ENCODE measurements around the gene CRACR2B. TPM values are rescaled to one million over a fixed set of nuclear protein-coding genes. Genes with fewer than 3 reads are reported as not detected.

The CRACR2B gene
- total RNA-seq, 1 experiment from 2014 or later = 11.8 TPM

DNA sequence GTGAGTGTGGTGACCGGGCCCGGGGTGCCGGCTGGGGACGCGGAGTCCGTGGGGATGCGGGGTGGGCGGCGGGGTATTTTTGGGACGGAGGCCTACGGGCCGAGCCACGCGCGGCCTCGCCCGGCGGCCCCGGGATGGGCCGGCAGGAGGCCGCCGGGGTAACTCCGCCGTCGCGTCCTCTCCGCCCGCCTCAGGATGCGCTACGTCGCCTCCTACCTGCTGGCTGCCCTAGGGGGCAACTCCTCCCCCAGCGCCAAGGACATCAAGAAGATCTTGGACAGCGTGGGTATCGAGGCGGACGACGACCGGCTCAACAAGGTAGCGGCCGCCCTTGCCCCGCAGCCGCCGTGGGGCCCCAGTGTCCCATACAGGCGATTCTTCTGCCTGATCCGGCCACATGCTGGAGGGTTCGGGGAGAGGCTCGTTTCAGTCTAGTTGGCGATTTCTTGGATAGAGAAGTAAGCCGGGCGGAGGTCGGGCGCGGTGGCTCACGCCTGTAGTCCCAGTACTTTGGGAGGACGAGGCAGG lies 17.6 kb upstream of the CRACR2B start (continued):
- TF ChIP-seq, protein P1, sequence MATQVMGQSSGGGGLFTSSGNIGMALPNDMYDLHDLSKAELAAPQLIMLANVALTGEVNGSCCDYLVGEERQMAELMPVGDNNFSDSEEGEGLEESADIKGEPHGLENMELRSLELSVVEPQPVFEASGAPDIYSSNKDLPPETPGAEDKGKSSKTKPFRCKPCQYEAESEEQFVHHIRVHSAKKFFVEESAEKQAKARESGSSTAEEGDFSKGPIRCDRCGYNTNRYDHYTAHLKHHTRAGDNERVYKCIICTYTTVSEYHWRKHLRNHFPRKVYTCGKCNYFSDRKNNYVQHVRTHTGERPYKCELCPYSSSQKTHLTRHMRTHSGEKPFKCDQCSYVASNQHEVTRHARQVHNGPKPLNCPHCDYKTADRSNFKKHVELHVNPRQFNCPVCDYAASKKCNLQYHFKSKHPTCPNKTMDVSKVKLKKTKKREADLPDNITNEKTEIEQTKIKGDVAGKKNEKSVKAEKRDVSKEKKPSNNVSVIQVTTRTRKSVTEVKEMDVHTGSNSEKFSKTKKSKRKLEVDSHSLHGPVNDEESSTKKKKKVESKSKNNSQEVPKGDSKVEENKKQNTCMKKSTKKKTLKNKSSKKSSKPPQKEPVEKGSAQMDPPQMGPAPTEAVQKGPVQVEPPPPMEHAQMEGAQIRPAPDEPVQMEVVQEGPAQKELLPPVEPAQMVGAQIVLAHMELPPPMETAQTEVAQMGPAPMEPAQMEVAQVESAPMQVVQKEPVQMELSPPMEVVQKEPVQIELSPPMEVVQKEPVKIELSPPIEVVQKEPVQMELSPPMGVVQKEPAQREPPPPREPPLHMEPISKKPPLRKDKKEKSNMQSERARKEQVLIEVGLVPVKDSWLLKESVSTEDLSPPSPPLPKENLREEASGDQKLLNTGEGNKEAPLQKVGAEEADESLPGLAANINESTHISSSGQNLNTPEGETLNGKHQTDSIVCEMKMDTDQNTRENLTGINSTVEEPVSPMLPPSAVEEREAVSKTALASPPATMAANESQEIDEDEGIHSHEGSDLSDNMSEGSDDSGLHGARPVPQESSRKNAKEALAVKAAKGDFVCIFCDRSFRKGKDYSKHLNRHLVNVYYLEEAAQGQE (IDR thresholded peaks at IDR 0.05; ENCODE audit: low read depth) = no peak
- no peak for TF ChIP-seq EZH2phosphoT487 (IDR thresholded peaks at IDR 0.05; ENCODE audit: borderline replicate concordance)

DNA sequence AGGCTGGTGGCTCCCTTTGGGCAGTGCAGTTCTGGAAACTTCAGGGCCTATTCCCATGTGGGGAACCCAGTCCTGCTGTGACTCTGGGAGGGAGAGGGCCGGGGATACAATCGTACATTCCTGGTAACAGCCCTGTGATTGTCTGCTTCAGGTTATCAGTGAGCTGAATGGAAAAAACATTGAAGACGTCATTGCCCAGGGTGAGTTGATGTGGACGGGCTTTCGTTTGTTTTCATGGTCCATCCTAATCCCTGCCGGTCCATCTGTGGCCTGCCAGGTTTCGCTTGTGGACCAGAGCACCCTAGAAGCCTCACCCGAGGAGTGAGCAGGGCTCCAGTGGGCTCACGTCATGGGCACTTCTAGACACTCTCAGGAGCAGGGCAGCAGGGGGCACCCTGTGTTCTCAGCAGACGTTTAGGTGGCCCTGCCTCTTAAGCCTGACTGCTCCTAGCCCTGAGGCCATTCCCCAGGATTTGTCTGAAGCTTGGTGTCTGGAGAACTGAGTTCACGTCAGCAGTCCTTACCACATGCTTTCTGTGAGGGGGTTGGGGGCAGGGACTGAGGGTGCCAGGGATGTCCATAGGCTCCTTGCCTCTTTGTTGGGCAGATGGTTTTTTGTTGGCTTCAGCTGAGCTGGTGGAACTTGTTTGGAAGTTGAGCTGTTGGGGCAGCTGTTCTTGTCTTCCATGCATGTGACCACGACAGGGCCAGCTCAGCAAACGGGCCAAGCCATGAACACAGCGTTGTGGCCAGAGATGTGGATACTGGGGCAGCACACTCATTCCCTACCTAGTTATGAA lies 16.1 kb upstream of the CRACR2B start:
- Histone ChIP-seq H4K20me1 (ENCODE audit: insufficient read depth) (peaks cover 17% of the 10 kb centered on the region; the same call in 1 of the 2 replicates), H3K27ac (ENCODE audit: low read depth, low read length) (peak overlapping the region; percentile 93), H3K4me1 (ENCODE audit: control insufficient read depth in 1 of 2, insufficient read depth in 2 of 2, low read length in 2 of 2) (peaks cover 17 to 55% of the 10 kb centered on the region in 2 experiments), H3K4me3 (replicated peaks in 1 of 2; ENCODE audit: low read depth in 1 of 2, low read length in 2 of 2) (peak overlapping the region; percentile 82 to 97), H2AFZ (ENCODE audit: low read depth, low read length, poor library complexity, severe bottlenecking) (no peak overlapping the region), H3K27me3 (ENCODE audit: insufficient read depth, low read length) (no peaks in the 10 kb centered on the region), H3K9ac (ENCODE audit: low read length) (peak overlapping the region; percentile 100), H3K79me2 (ENCODE audit: insufficient read depth, low read length) (peaks cover 52% of the 10 kb centered on the region), H3K4me2 (ENCODE audit: low read length) (peak overlapping the region; percentile 88), H3K9me2 (ENCODE audit: insufficient read depth) (no peaks in the 10 kb centered on the region), H3K9me3 (ENCODE audit: control insufficient read depth in 1 of 2, insufficient read depth in 1 of 2, low read depth in 1 of 2, low read length in 2 of 2) (no peaks in the 10 kb centered on the region), H3K36me3 (ENCODE audit: control insufficient read depth in 1 of 2, insufficient read depth in 2 of 2, low read length in 2 of 2) (peaks cover 21 to 38% of the 10 kb centered on the region in 2 experiments)
- ChIA-PET RAD21 (ENCODE audit: low non-redundant PET in 1 of 2, low total read pairs in 2 of 2, uncharacterized antibody in 2 of 2, unreplicated experiment in 2 of 2) (no interaction called here), POLR2A (interaction anchor here (1.8 kb wide), 1 partner anchor 8 kb away, joined by 9 read pairs; the partner anchor contains the start of gene PNPLA2), CTCF (no interaction called here)
- ATAC-seq (no peak), DNase-seq (ENCODE audit: low read depth, low spot score) (no peak)
- no peak for TF ChIP-seq SIN3A (IDR thresholded peaks at IDR 0.05; ENCODE audit: low read depth)
- TF ChIP-seq, protein P2, sequence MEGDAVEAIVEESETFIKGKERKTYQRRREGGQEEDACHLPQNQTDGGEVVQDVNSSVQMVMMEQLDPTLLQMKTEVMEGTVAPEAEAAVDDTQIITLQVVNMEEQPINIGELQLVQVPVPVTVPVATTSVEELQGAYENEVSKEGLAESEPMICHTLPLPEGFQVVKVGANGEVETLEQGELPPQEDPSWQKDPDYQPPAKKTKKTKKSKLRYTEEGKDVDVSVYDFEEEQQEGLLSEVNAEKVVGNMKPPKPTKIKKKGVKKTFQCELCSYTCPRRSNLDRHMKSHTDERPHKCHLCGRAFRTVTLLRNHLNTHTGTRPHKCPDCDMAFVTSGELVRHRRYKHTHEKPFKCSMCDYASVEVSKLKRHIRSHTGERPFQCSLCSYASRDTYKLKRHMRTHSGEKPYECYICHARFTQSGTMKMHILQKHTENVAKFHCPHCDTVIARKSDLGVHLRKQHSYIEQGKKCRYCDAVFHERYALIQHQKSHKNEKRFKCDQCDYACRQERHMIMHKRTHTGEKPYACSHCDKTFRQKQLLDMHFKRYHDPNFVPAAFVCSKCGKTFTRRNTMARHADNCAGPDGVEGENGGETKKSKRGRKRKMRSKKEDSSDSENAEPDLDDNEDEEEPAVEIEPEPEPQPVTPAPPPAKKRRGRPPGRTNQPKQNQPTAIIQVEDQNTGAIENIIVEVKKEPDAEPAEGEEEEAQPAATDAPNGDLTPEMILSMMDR (IDR thresholded peaks at IDR 0.05 in 2 of 3, conservative IDR thresholded peaks at IDR 0.05 in 1 of 3; ENCODE audit: borderline replicate concordance in 1 of 3, insufficient read depth in 1 of 3, low read depth in 2 of 3, low read length in 2 of 3) = peak in 2 of 3 experiments; percentile 8 to 16; a peak in 1 of 6 replicates
- TF ChIP-seq POLR2A (IDR thresholded peaks at IDR 0.05; ENCODE audit: borderline replicate concordance, extremely low read depth, insufficient read depth, insufficient read length) = no peak
- TF ChIP-seq ZNF274 (IDR thresholded peaks at IDR 0.05; ENCODE audit: low read depth, low read length) = no peak
- TF ChIP-seq CBX3 (IDR thresholded peaks at IDR 0.05; ENCODE audit: low read depth) = no peak
- BruUV-seq (replicated peaks) = no TSS peak
- intact Hi-C loops (cut with micrococcal nuclease) = no loop called here

Measured in HCT116 (cell line).